ENCODE results near the gene TMEM17. TPM values are rescaled to one million over a fixed set of nuclear protein-coding genes. Genes with fewer than 3 reads are reported as not detected.
A peak's percentile ranks its signal among the peaks of the same experiment; 100 is the strongest.

TMEM17 gene
- total and polyA plus RNA-seq, 9 of the 15 experiments (the other 6 are each of a cell fraction or from before 2014, with no cell fraction given) = 0.58 to 2.2 (median 1.2) TPM

GRCh38 chr2:62505750-62506420 lies at the start of gene TMEM17 (continued):
- TF ChIP-seq NR4A1 (CRISPR knock-in tag; IDR thresholded peaks at IDR 0.05) = no peak
- TF ChIP-seq NR4A1 (tag; IDR thresholded peaks at IDR 0.05) = no peak
- no peak for TF ChIP-seq ZNF23 (CRISPR knock-in tag; IDR thresholded peaks at IDR 0.05)
- TF ChIP-seq CBX8 (IDR thresholded peaks at IDR 0.05; ENCODE audit: borderline replicate concordance, extremely low read depth, low read depth, low read length, poor library complexity, severe bottlenecking) = no peak
- TF ChIP-seq C11orf30 (IDR thresholded peaks at IDR 0.05; ENCODE audit: low read depth) = no peak; the same call in 1 of the 2 replicates
- no peak for TF ChIP-seq MAFF (IDR thresholded peaks at IDR 0.05; ENCODE audit: low read length)
- TF ChIP-seq CTBP1 (IDR thresholded peaks at IDR 0.05; ENCODE audit: borderline replicate concordance) = peak; percentile 88
- peak; percentile 37; the same call in 1 of the 2 replicates for TF ChIP-seq BACH1 (tag; IDR thresholded peaks at IDR 0.05)
- TF ChIP-seq ZNF57 (CRISPR knock-in tag; IDR thresholded peaks at IDR 0.05) = no peak
- TF ChIP-seq SRSF9 (IDR thresholded peaks at IDR 0.05; ENCODE audit: borderline replicate concordance, low read depth, low read length) = no peak
- no peak for TF ChIP-seq RREB1 (CRISPR knock-in tag; IDR thresholded peaks at IDR 0.05)
- TF ChIP-seq TBL1XR1 (IDR thresholded peaks at IDR 0.05; ENCODE audit: low read length in 2 of 2) = 0 out of 4 replicates have a peak, but pooled peaks of 1 of the 2 experiments have one; percentile 10
- no peak for TF ChIP-seq SOX6 (IDR thresholded peaks at IDR 0.05)
- TF ChIP-seq E2F1 (CRISPR knock-in tag; IDR thresholded peaks at IDR 0.05) = peak; percentile 89; the same call in 1 of the 2 replicates
- TF ChIP-seq MCM2 (IDR thresholded peaks at IDR 0.05; ENCODE audit: low read depth) = no peak
